ENCODE results near the gene LIM2.

- TF ChIP-seq CTCF (conservative IDR thresholded peaks at IDR 0.05): no peak
- no peak for TF ChIP-seq EZH2 (IDR thresholded peaks at IDR 0.05; ENCODE audit: low read depth)
These were observed 17.5 kb downstream of the LIM2 start for GRCh38 chr19:51370230-51370629.

Data from PC-9 (cell line).